DOHH2 (cell line): ENCODE data around the gene TM9SF4.

Experiments used
- H3F3A ChIP-seq: fragments of 200-600 bp; sonication (generic), shearing (Covaris generic); 2 replicates; pipeline ENCODE4 v1.6.0; 2016; ENCODE audit warnings: antibody characterized with exemption, mild to moderate bottlenecking; ENCODE audit not compliant: control insufficient read depth, insufficient read depth
- H3K27ac ChIP-seq: fragments of 200-600 bp; sonication (generic); 2 replicates; pipeline ENCODE4 v1.5.1; 2014; ENCODE audit warnings: low read depth, mild to moderate bottlenecking, low read length, moderate library complexity
- H3K27me3 ChIP-seq: fragments of 200-600 bp; sonication (generic); 2 replicates; pipeline ENCODE4 v1.6.1; 2014; ENCODE audit warnings: mild to moderate bottlenecking, low read length, mixed read lengths; ENCODE audit not compliant: control insufficient read depth
- H3K36me3 ChIP-seq: fragments of 200-600 bp; sonication (generic); 2 replicates; pipeline ENCODE4 v1.6.1; 2014; ENCODE audit warnings: mild to moderate bottlenecking, low read length, moderate library complexity, mixed read lengths; ENCODE audit not compliant: control insufficient read depth
- H3K4me1 ChIP-seq: fragments of 200-600 bp; sonication (generic); 2 replicates; pipeline ENCODE4 v1.6.1; 2014; ENCODE audit warnings: mild to moderate bottlenecking, low read length, mixed read lengths; ENCODE audit not compliant: control insufficient read depth
- H3K4me2 ChIP-seq: fragments of 200-600 bp; sonication (generic); 2 replicates; pipeline ENCODE4 v1.6.0; 2014; ENCODE audit warnings: mild to moderate bottlenecking, low read length, moderate library complexity
- H3K4me3 ChIP-seq: fragments of 200-600 bp; sonication (generic); 2 replicates; pipeline ENCODE4 v1.5.1; 2014; ENCODE audit warnings: mild to moderate bottlenecking, low read length, mixed read lengths
- H3K79me2 ChIP-seq: fragments of 200-600 bp; sonication (generic); 2 replicates; pipeline ENCODE4 v1.6.1; 2014; ENCODE audit warnings: mild to moderate bottlenecking, low read length, mixed read lengths; ENCODE audit not compliant: control insufficient read depth
- H3K9me2 ChIP-seq: fragments of 200-600 bp; sonication (generic); replicated peaks from 2 replicates; pipeline ENCODE4 v1.6.1; 2014; ENCODE audit warnings: mild to moderate bottlenecking, low read length, mixed read lengths; ENCODE audit not compliant: control insufficient read depth
- H3K9me3 ChIP-seq: fragments of 200-600 bp; sonication (generic); 2 replicates; pipeline ENCODE4 v1.6.1; 2014; ENCODE audit warnings: antibody characterized with exemption, low read length, mixed read lengths; ENCODE audit not compliant: control insufficient read depth, insufficient read depth
- H4K20me1 ChIP-seq: fragments of 200-600 bp; sonication (generic); 2 replicates; pipeline ENCODE4 v1.6.0; 2014; ENCODE audit warnings: low read depth, mild to moderate bottlenecking, antibody characterized with exemption, low read length, moderate library complexity; ENCODE audit not compliant: control insufficient read depth, insufficient read depth
- EZH2phosphoT487 ChIP-seq: fragments of 200-600 bp; sonication (generic); IDR thresholded peaks from 2 replicates; pipeline ENCODE4 v1.6.1; 2017; ENCODE audit warnings: borderline replicate concordance, mild to moderate bottlenecking, antibody characterized with exemption, low read length, moderate library complexity, mixed read lengths
- TF ChIP-seq, protein P1 (sequence below): fragments of 200-600 bp; sonication (generic); IDR thresholded peaks from one replicate; pipeline ENCODE4 v1.5.1; 2014; ENCODE audit warnings: antibody characterized with exemption, mild to moderate bottlenecking, low read depth, low read length; ENCODE audit not compliant: poor library complexity, severe bottlenecking

TM9SF4 gene

DNA sequence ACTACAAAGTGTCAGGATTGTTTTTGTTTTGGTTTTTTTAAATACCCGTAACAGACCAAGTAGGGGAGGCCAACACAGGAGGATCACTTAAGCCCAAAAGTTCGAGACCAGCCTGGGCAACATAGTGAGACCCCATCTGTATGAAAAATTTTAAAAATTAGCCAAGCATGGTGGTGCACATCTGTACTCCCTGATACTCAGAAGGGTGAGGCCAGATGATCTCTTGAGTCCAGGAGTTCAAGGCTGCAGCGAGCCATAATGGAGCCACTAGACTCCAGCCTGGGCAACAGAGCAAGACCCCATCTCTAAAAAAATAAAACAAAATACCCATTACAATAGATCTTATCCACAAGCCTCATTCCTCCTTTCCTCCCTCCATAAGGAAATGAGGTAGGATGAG is 28.7 kb upstream of the TM9SF4 start:
- H3K4me2 ChIP-seq = no peak overlapping the region
- no peak overlapping the region for H3K27ac ChIP-seq
- TF ChIP-seq EZH2phosphoT487 = no peak
- TF ChIP-seq, protein P1, sequence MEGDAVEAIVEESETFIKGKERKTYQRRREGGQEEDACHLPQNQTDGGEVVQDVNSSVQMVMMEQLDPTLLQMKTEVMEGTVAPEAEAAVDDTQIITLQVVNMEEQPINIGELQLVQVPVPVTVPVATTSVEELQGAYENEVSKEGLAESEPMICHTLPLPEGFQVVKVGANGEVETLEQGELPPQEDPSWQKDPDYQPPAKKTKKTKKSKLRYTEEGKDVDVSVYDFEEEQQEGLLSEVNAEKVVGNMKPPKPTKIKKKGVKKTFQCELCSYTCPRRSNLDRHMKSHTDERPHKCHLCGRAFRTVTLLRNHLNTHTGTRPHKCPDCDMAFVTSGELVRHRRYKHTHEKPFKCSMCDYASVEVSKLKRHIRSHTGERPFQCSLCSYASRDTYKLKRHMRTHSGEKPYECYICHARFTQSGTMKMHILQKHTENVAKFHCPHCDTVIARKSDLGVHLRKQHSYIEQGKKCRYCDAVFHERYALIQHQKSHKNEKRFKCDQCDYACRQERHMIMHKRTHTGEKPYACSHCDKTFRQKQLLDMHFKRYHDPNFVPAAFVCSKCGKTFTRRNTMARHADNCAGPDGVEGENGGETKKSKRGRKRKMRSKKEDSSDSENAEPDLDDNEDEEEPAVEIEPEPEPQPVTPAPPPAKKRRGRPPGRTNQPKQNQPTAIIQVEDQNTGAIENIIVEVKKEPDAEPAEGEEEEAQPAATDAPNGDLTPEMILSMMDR = no peak
- no peaks in the 10 kb centered on the region for H3K9me2 ChIP-seq
- H3K27me3 ChIP-seq = no peaks in the 10 kb centered on the region
- H3K36me3 ChIP-seq = no peaks in the 10 kb centered on the region
- H3K4me1 ChIP-seq = peaks cover 38% of the 10 kb centered on the region
- H4K20me1 ChIP-seq = no peaks in the 10 kb centered on the region
- no peak overlapping the region for H3K4me3 ChIP-seq
- H3F3A ChIP-seq = 0 out of 2 replicates have a peak, but pooled peaks cover 5% of the 10 kb centered on the region
- H3K9me3 ChIP-seq = no peaks in the 10 kb centered on the region
- H3K79me2 ChIP-seq = no peaks in the 10 kb centered on the region

DNA sequence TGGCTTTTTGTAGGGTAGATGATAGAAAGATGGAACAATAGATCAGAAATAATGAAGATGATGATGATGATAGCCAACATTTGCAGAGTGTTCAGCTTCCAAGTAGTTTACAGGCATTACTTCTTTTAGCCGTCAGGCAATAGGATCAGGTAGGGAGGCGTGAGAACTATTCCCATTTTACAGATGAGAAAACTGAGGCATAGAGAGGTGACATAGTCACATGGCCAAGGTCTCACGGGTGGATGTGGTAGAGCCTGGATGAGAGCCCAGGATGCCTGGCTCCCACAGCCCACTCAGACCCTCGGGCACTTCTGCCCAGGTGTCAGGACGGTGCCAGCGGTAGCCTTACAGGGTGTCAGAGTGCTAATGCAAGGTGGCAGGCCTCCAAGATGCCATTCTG is 26.0 kb upstream of the TM9SF4 start:
- H3K4me1 ChIP-seq = peaks cover 47% of the 10 kb centered on the region

DNA sequence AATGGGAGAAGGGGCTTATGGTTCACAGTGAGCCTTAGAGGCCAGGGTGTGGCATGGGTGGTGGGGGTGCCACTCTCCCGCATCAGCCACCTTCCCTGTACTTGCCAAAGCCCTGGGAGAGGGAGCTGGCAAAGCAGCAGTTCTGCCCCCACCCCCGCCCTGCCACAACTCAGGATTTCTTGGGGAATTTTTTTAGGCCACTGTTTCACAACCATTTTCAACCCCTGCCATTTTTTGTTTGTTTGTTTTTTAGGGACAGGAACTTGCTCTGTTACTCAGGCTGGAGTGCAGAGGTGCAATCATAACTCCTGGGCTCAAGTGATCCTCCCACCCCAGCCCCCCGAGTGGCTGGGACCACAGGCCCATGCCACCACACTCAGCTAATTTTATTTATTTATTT is 22.4 kb upstream of the TM9SF4 start:
- peaks cover 1% of the 10 kb centered on the region for H3K27me3 ChIP-seq
- no peak for TF ChIP-seq EZH2phosphoT487
- TF ChIP-seq, protein P1 = no peak
- H3K9me2 ChIP-seq = no peaks in the 10 kb centered on the region
- no peaks in the 10 kb centered on the region for H3K9me3 ChIP-seq
- H3K4me2 ChIP-seq = peak overlapping the region; percentile 78
- H3F3A ChIP-seq = peaks cover 34% of the 10 kb centered on the region
- H3K36me3 ChIP-seq = no peaks in the 10 kb centered on the region
- H3K4me3 ChIP-seq = peak overlapping the region; percentile 70
- H3K4me1 ChIP-seq = peaks cover 71% of the 10 kb centered on the region
- peak overlapping the region; percentile 90 for H3K27ac ChIP-seq
- H4K20me1 ChIP-seq = no peaks in the 10 kb centered on the region
- no peaks in the 10 kb centered on the region for H3K79me2 ChIP-seq

More for the DNA sequence above, 26.0 kb upstream of the TM9SF4 start:
- H3K4me3 ChIP-seq = no peak overlapping the region
- no peaks in the 10 kb centered on the region for H3K9me2 ChIP-seq
- no peaks in the 10 kb centered on the region for H4K20me1 ChIP-seq
- H3K9me3 ChIP-seq = no peaks in the 10 kb centered on the region
- no peaks in the 10 kb centered on the region for H3K79me2 ChIP-seq
- no peak overlapping the region for H3K4me2 ChIP-seq
- H3K27ac ChIP-seq = no peak overlapping the region
- no peaks in the 10 kb centered on the region for H3K36me3 ChIP-seq
- peaks cover 17% of the 10 kb centered on the region for H3F3A ChIP-seq
- no peaks in the 10 kb centered on the region for H3K27me3 ChIP-seq
- TF ChIP-seq, protein P1 = no peak
- TF ChIP-seq EZH2phosphoT487 = no peak

DNA sequence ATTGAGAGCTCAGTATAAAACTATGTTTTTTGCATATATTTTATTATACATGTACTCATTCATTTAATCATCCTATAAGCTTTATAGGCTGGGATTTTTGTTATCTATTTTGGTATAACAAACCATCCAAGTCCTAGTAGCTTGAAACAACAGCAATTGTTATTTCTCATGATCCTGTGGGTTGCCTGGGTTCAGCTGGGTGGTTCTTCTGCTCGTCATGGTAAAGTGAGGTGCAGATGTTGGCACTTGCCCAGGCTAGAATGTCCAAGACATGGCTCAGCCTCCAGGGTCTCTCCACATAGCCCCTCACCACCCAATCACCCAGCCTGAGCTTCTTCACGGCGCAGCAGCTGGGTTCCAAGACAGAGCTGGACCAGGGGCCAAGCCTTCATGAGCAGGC is 20.8 kb upstream of the TM9SF4 start:
- peaks cover 73% of the 10 kb centered on the region for H3K4me1 ChIP-seq
- H3K79me2 ChIP-seq = no peaks in the 10 kb centered on the region
- TF ChIP-seq EZH2phosphoT487 = no peak
- TF ChIP-seq, protein P1 = no peak
- H3K9me2 ChIP-seq = no peaks in the 10 kb centered on the region
- H3K9me3 ChIP-seq = no peaks in the 10 kb centered on the region
- H3K27ac ChIP-seq = peak overlapping the region; percentile 90
- peak overlapping the region; percentile 32; the same call in 1 of the 2 replicates for H3K4me3 ChIP-seq
- H3K4me2 ChIP-seq = peak overlapping the region; percentile 78
- H3F3A ChIP-seq = peaks cover 30% of the 10 kb centered on the region
- no peaks in the 10 kb centered on the region for H3K36me3 ChIP-seq
- H4K20me1 ChIP-seq = no peaks in the 10 kb centered on the region
- peaks cover 4% of the 10 kb centered on the region for H3K27me3 ChIP-seq
